K562 (cell line): Measurements from ENCODE around the gene LGR6. TPM values are rescaled to one million over a fixed set of nuclear protein-coding genes. Genes with fewer than 3 reads are reported as not detected.

Experiments
- ADNP ChIP-seq: fragments of 200-800 bp; sonication (Bioruptor generic); IDR thresholded peaks from 2 replicates; pipeline ENCODE4 v1.6.1; 2016; ENCODE audit warnings: missing genetic modification characterization, missing compliant biosample characterization
- JUND ChIP-seq, 2 experiments: IDR thresholded peaks; 2 replicates in 1 of 2; 3 replicates in 1 of 2; pipeline ENCODE4 v1.6.1; 2011; ENCODE audit warnings: borderline replicate concordance in 2 of 2, low read depth in 2 of 2, low read length in 2 of 2, improper control_type of control experiment in 1 of 2, missing biosample characterization in 1 of 2, missing genetic modification characterization in 1 of 2, missing genetic modification reagents in 1 of 2
- MYC ChIP-seq, 2 experiments: fragments of 250-450 bp in 1 of 2; sonication (Bioruptor Pico) in 1 of 2; IDR thresholded peaks; 2 replicates each; pipeline versions ENCODE4 v1.5.1 to v1.6.1; 2012 to 2021; ENCODE audit warnings: low read depth in 2 of 2, borderline replicate concordance in 1 of 2, improper control_type of control experiment in 1 of 2, low read length in 1 of 2, mild to moderate bottlenecking in 1 of 2, moderate library complexity in 1 of 2
- PML ChIP-seq: IDR thresholded peaks from 2 replicates; pipeline ENCODE4 v1.6.1; 2012; ENCODE audit warnings: low read length, inconsistent platforms
- RBFOX2 ChIP-seq: fragments of 200-400 bp; formaldehyde crosslinking; IDR thresholded peaks from 2 replicates; pipeline ENCODE4 v1.6.1; 2017; ENCODE audit warnings: low read depth, mild to moderate bottlenecking, low read length, moderate library complexity
- SREBF1 ChIP-seq: fragments of 150-350 bp; IDR thresholded peaks from 2 replicates; pipeline ENCODE4 v1.6.1; 2014; ENCODE audit warnings: antibody characterized with exemption, low read depth, low read length, borderline replicate concordance
- SRSF9 ChIP-seq: fragments of 200-400 bp; formaldehyde crosslinking; IDR thresholded peaks from 2 replicates; pipeline ENCODE4 v1.6.1; 2017; ENCODE audit warnings: low read depth, low read length, borderline replicate concordance
- ZBTB8A ChIP-seq: fragments of 450-650 bp; IDR thresholded peaks from 2 replicates; pipeline ENCODE4 v1.6.1; 2018; ENCODE audit warnings: mild to moderate bottlenecking, moderate library complexity; ENCODE audit not compliant: partially characterized antibody
- polyA plus RNA-seq, 8 experiments: library from polyadenylated mRNA; depleted of rRNA in 4 of 8; stranded (reverse) in 5 of 8; unstranded in 3 of 8; fragments of >200 nt; fragmentation: Nextera tagmentation in 2 of 8; fragmentation: Illumina TruSeq in 1 of 8; extraction: Ambion mirVana in 2 of 8; extraction: Trizol in 1 of 8; gene quantifications; 2 replicates each; pipeline versions ENCODE4 v1.2.1 to v1.2.3, GENCODE V29; 2011 to 2014; ENCODE audit warnings: inconsistent platforms in 1 of 8, missing spikeins in 1 of 8
- total RNA-seq, 7 experiments: library from RNA; depleted of rRNA in 6 of 7; stranded (reverse); fragments of >200 nt in 6 of 7; fragmentation: Illumina TruSeq in 2 of 7; extraction: Trizol in 2 of 7; gene quantifications; 2 replicates each; pipeline versions ENCODE4 v1.2.1 to v1.2.3, GENCODE V29; 2011 to 2021; ENCODE audit warnings: low replicate concordance in 1 of 7
- TF ChIP-seq, protein P1 (sequence below): sonication (generic); formaldehyde crosslinking; IDR thresholded peaks from 2 replicates; pipeline ENCODE4 v1.8.0; 2023; ENCODE audit warnings: mild to moderate bottlenecking, missing genetic modification reagents
- TF ChIP-seq, protein P2 (sequence below): fragments of 450-650 bp; IDR thresholded peaks from 2 replicates; pipeline ENCODE4 v1.6.1; 2017; ENCODE audit warnings: antibody characterized with exemption, mild to moderate bottlenecking
- TF ChIP-seq, protein P3 (sequence below), 2 experiments: fragments of 450-650 bp; IDR thresholded peaks; 2 replicates each; pipeline ENCODE4 v1.6.1; 2016; ENCODE audit warnings: mild to moderate bottlenecking in 2 of 2, borderline replicate concordance in 1 of 2, low read depth in 1 of 2, moderate library complexity in 1 of 2

Gene LGR6
- total and polyA plus RNA-seq, 9 of the 15 experiments (the other 6 are each of a cell fraction or from before 2014, with no cell fraction given) = 0.01 to 0.54 (median 0.17) TPM; not detected in 1

DNA sequence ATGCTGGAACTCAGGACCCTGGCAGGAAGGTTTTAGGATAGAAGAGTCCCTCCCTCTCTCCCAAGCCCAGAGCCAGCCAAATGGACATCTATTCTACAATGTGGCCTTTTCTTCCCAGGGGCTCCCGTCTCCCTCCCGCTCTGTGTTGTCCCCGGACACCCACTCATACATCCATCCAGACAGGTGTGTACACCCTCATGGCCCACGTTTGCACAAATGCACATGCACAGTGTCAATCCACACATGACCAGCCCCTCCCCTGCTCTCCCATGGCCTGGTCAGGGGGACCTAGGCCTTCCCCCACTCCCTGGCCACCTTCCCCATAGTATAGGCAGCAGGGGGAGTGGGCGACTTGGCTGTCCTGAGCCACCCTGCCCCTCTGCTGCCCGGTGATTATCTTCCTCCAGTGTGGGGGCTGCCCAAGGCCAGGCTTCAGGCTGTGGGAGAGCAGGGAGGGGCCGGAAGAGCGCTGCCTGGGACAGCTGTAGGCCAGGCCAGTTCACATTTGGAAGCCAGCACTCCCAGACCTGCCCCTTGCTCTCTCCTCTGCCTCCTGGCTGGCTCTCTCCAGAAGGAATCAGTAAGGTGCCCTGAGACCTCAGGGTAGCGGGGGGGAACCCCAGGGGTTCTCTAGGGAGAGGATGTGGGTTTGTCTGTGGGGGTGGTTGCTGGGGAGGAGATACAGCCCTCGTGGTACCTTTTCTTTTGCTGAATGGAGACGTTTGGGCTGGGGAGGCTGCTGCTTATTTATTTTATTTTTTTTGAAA lies 29.1 kb upstream of the LGR6 start (continued):
- peak; percentile 41; the same call in 1 of the 2 replicates for TF ChIP-seq MYC (IDR thresholded peaks at IDR 0.05; ENCODE audit: low read depth, low read length)
- TF ChIP-seq MYC (CRISPR knock-in tag; IDR thresholded peaks at IDR 0.05; ENCODE audit: borderline replicate concordance, low read depth) = no peak; the same call in 1 of the 2 replicates
- peak; percentile 83 for TF ChIP-seq RBFOX2
- 0 out of 2 replicates have a peak, but pooled peaks have one; percentile 27 for TF ChIP-seq PML
- TF ChIP-seq, protein P1, sequence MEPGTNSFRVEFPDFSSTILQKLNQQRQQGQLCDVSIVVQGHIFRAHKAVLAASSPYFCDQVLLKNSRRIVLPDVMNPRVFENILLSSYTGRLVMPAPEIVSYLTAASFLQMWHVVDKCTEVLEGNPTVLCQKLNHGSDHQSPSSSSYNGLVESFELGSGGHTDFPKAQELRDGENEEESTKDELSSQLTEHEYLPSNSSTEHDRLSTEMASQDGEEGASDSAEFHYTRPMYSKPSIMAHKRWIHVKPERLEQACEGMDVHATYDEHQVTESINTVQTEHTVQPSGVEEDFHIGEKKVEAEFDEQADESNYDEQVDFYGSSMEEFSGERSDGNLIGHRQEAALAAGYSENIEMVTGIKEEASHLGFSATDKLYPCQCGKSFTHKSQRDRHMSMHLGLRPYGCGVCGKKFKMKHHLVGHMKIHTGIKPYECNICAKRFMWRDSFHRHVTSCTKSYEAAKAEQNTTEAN = no peak
- TF ChIP-seq SRSF9 = no peak
- no peak for TF ChIP-seq SREBF1
- no peak for TF ChIP-seq ADNP (tag)
- TF ChIP-seq, protein P2, sequence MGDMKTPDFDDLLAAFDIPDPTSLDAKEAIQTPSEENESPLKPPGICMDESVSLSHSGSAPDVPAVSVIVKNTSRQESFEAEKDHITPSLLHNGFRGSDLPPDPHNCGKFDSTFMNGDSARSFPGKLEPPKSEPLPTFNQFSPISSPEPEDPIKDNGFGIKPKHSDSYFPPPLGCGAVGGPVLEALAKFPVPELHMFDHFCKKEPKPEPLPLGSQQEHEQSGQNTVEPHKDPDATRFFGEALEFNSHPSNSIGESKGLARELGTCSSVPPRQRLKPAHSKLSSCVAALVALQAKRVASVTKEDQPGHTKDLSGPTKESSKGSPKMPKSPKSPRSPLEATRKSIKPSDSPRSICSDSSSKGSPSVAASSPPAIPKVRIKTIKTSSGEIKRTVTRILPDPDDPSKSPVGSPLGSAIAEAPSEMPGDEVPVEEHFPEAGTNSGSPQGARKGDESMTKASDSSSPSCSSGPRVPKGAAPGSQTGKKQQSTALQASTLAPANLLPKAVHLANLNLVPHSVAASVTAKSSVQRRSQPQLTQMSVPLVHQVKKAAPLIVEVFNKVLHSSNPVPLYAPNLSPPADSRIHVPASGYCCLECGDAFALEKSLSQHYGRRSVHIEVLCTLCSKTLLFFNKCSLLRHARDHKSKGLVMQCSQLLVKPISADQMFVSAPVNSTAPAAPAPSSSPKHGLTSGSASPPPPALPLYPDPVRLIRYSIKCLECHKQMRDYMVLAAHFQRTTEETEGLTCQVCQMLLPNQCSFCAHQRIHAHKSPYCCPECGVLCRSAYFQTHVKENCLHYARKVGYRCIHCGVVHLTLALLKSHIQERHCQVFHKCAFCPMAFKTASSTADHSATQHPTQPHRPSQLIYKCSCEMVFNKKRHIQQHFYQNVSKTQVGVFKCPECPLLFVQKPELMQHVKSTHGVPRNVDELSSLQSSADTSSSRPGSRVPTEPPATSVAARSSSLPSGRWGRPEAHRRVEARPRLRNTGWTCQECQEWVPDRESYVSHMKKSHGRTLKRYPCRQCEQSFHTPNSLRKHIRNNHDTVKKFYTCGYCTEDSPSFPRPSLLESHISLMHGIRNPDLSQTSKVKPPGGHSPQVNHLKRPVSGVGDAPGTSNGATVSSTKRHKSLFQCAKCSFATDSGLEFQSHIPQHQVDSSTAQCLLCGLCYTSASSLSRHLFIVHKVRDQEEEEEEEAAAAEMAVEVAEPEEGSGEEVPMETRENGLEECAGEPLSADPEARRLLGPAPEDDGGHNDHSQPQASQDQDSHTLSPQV = peak; percentile 97
- TF ChIP-seq, protein P3, sequence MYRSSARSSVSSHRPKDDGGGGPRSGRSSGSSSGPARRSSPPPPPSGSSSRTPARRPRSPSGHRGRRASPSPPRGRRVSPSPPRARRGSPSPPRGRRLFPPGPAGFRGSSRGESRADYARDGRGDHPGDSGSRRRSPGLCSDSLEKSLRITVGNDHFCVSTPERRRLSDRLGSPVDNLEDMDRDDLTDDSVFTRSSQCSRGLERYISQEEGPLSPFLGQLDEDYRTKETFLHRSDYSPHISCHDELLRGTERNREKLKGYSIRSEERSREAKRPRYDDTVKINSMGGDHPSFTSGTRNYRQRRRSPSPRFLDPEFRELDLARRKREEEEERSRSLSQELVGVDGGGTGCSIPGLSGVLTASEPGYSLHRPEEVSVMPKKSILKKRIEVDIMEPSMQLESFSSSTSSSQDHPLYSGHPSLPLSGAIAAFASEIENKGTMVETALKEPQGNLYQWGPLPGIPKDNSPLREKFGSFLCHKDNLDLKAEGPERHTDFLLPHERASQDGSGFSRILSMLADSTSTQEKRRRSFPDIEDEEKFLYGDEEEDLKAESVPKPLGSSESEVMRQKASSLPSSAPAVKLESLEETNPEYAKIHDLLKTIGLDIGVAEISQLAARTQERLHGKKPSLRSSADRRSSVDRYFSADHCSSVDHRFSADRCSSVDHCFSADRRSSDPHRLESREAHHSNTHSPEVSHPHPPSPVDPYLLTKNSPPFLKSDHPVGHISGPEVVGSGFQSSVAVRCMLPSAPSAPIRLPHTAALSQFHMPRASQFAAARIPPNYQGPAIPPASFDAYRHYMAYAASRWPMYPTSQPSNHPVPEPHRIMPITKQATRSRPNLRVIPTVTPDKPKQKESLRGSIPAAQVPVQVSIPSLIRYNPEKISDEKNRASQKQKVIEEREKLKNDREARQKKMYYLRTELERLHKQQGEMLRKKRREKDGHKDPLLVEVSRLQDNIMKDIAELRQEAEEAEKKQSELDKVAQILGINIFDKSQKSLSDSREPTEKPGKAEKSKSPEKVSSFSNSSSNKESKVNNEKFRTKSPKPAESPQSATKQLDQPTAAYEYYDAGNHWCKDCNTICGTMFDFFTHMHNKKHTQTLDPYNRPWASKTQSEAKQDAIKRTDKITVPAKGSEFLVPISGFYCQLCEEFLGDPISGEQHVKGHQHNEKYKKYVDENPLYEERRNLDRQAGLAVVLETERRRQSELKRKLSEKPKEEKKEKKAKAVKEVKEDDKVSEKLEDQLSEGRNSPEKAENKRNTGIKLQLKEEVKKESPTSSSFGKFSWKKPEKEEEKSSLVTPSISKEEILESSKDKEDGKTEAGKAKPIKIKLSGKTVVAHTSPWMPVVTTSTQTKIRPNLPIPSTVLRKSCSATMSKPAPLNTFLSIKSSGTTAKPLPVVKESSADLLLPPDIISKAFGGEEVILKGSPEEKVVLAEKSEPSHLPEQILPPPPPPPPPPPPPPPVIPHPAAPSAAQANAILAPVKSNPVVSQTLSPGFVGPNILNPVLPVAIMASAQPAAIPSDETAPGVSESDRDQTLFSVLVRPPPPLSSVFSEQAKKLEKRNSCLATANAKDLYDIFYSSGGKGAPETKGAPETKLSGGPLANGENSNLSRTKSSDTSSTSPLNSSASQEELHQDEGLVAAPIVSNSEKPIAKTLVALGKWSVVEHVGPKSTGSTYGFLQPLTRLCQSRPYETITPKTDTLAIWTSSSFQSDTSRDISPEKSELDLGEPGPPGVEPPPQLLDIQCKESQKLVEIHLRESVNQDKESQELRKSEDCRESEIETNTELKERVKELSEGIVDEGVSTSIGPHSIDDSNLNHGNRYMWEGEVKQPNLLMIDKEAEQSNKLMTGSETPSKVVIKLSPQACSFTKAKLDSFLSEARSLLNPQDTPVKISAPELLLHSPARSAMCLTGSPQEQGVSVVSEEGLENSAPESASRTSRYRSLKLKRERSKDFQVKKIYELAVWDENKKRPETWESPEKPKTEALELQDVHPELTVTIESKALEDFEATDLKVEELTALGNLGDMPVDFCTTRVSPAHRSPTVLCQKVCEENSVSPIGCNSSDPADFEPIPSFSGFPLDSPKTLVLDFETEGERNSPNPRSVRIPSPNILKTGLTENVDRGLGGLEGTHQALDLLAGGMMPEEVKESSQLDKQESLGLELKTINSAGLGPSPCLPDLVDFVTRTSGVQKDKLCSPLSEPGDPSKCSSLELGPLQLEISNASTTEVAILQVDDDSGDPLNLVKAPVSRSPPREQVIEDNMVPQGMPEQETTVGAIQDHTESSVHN (IDR thresholded peaks at IDR 0.05; ENCODE audit: borderline replicate concordance in 1 of 2, low read depth in 1 of 2) = no peak
- TF ChIP-seq ZBTB8A = no peak
- no peak for TF ChIP-seq JUND (IDR thresholded peaks at IDR 0.05; ENCODE audit: borderline replicate concordance, low read depth, low read length)
- no peak; the same call in 2 of the 3 replicates for TF ChIP-seq JUND (tag; IDR thresholded peaks at IDR 0.05; ENCODE audit: borderline replicate concordance, low read depth, low read length)
